ENCODE results near the gene APBB2.

The APBB2 gene

GRCh38 chr4:41236508-41236907, 22.2 kb upstream of the APBB2 start:
- Histone ChIP-seq H3K9me3 (ENCODE audit: control insufficient read depth, insufficient read depth, low read depth, low read length) (no peaks in the 10 kb centered on the region), H3K9ac (ENCODE audit: low read length) (no peak overlapping the region), H3K27ac (ENCODE audit: low read depth, low read length) (no peak overlapping the region), H3K27me3 (ENCODE audit: control insufficient read depth, insufficient read depth, low read length) (no peaks in the 10 kb centered on the region), H3K4me3 (ENCODE audit: low read depth, low read length) (no peak overlapping the region), H3K36me3 (ENCODE audit: control insufficient read depth, insufficient read depth, low read length) (no peaks in the 10 kb centered on the region), H3K4me1 (ENCODE audit: control insufficient read depth, insufficient read depth, low read length) (no peaks in the 10 kb centered on the region)

- Histone ChIP-seq H3K9me3 (ENCODE audit: control insufficient read depth, insufficient read depth, low read depth, low read length) (no peaks in the 10 kb centered on the region), H3K27ac (ENCODE audit: low read depth, low read length) (no peak overlapping the region), H3K4me3 (ENCODE audit: low read depth, low read length) (no peak overlapping the region), H3K4me1 (ENCODE audit: control insufficient read depth, insufficient read depth, low read length) (no peaks in the 10 kb centered on the region), H3K27me3 (ENCODE audit: control insufficient read depth, insufficient read depth, low read length) (no peaks in the 10 kb centered on the region), H3K36me3 (ENCODE audit: control insufficient read depth, insufficient read depth, low read length) (no peaks in the 10 kb centered on the region), H3K9ac (ENCODE audit: low read length) (no peak overlapping the region)
Measured at GRCh38 chr4:41236032-41236431, 21.7 kb upstream of the APBB2 start.

GRCh38 chr4:41232856-41233255, 18.5 kb upstream of the APBB2 start:
- H3K9ac ChIP-seq (ENCODE audit: low read length): no peak overlapping the region
- no peaks in the 10 kb centered on the region for H3K27me3 ChIP-seq (ENCODE audit: control insufficient read depth, insufficient read depth, low read length)
- H3K9me3 ChIP-seq (ENCODE audit: control insufficient read depth, insufficient read depth, low read depth, low read length): no peaks in the 10 kb centered on the region
- no peak overlapping the region for H3K4me3 ChIP-seq (ENCODE audit: low read depth, low read length)
- H3K36me3 ChIP-seq (ENCODE audit: control insufficient read depth, insufficient read depth, low read length): no peaks in the 10 kb centered on the region
- no peak overlapping the region for H3K27ac ChIP-seq (ENCODE audit: low read depth, low read length)
- no peaks in the 10 kb centered on the region for H3K4me1 ChIP-seq (ENCODE audit: control insufficient read depth, insufficient read depth, low read length)

GRCh38 chr4:41232406-41232805, 18.1 kb upstream of the APBB2 start:
- no peaks in the 10 kb centered on the region for H3K36me3 ChIP-seq (ENCODE audit: control insufficient read depth, insufficient read depth, low read length)
- H3K9me3 ChIP-seq (ENCODE audit: control insufficient read depth, insufficient read depth, low read depth, low read length): no peaks in the 10 kb centered on the region
- no peak overlapping the region for H3K4me3 ChIP-seq (ENCODE audit: low read depth, low read length)
- H3K9ac ChIP-seq (ENCODE audit: low read length): no peak overlapping the region
- no peaks in the 10 kb centered on the region for H3K4me1 ChIP-seq (ENCODE audit: control insufficient read depth, insufficient read depth, low read length)
- no peaks in the 10 kb centered on the region for H3K27me3 ChIP-seq (ENCODE audit: control insufficient read depth, insufficient read depth, low read length)
- H3K27ac ChIP-seq (ENCODE audit: low read depth, low read length): no peak overlapping the region

- no peaks in the 10 kb centered on the region for H3K9me3 ChIP-seq (ENCODE audit: control insufficient read depth, insufficient read depth, low read depth, low read length)
- H3K36me3 ChIP-seq (ENCODE audit: control insufficient read depth, insufficient read depth, low read length): no peaks in the 10 kb centered on the region
- H3K4me3 ChIP-seq (ENCODE audit: low read depth, low read length): no peak overlapping the region
- H3K4me1 ChIP-seq (ENCODE audit: control insufficient read depth, insufficient read depth, low read length): no peaks in the 10 kb centered on the region
- H3K9ac ChIP-seq (ENCODE audit: low read length): no peak overlapping the region
- H3K27ac ChIP-seq (ENCODE audit: low read depth, low read length): no peak overlapping the region
- H3K27me3 ChIP-seq (ENCODE audit: control insufficient read depth, insufficient read depth, low read length): no peaks in the 10 kb centered on the region
Measured at GRCh38 chr4:41227902-41228301, 13.6 kb upstream of the APBB2 start.

GRCh38 chr4:41221850-41222645, 7.7 kb upstream of the APBB2 start:
- H3K4me1 ChIP-seq (ENCODE audit: control insufficient read depth, insufficient read depth, low read length): peaks cover 7% of the 10 kb centered on the region
- H3K27me3 ChIP-seq (ENCODE audit: control insufficient read depth, insufficient read depth, low read length): no peaks in the 10 kb centered on the region
- no peaks in the 10 kb centered on the region for H3K9me3 ChIP-seq (ENCODE audit: control insufficient read depth, insufficient read depth, low read depth, low read length)
- H3K4me3 ChIP-seq (ENCODE audit: low read depth, low read length): no peak overlapping the region
- H3K36me3 ChIP-seq (ENCODE audit: control insufficient read depth, insufficient read depth, low read length): no peaks in the 10 kb centered on the region
- H3K9ac ChIP-seq (ENCODE audit: low read length): no peak overlapping the region
- H3K27ac ChIP-seq (ENCODE audit: low read depth, low read length): no peak overlapping the region

GRCh38 chr4:41219421-41219950, 5.1 kb upstream of the APBB2 start:
- Histone ChIP-seq H3K9me3 (ENCODE audit: control insufficient read depth, insufficient read depth, low read depth, low read length) (no peaks in the 10 kb centered on the region), H3K27ac (ENCODE audit: low read depth, low read length) (no peak overlapping the region), H3K36me3 (ENCODE audit: control insufficient read depth, insufficient read depth, low read length) (no peaks in the 10 kb centered on the region), H3K4me1 (ENCODE audit: control insufficient read depth, insufficient read depth, low read length) (peaks cover 22% of the 10 kb centered on the region), H3K4me3 (ENCODE audit: low read depth, low read length) (no peak overlapping the region), H3K9ac (ENCODE audit: low read length) (no peak overlapping the region), H3K27me3 (ENCODE audit: control insufficient read depth, insufficient read depth, low read length) (no peaks in the 10 kb centered on the region)

GRCh38 chr4:41218703-41219102, 4.4 kb upstream of the APBB2 start:
- Histone ChIP-seq H3K9me3 (ENCODE audit: control insufficient read depth, insufficient read depth, low read depth, low read length) (no peaks in the 10 kb centered on the region), H3K4me1 (ENCODE audit: control insufficient read depth, insufficient read depth, low read length) (peaks cover 22% of the 10 kb centered on the region), H3K36me3 (ENCODE audit: control insufficient read depth, insufficient read depth, low read length) (no peaks in the 10 kb centered on the region), H3K27ac (ENCODE audit: low read depth, low read length) (no peak overlapping the region), H3K4me3 (ENCODE audit: low read depth, low read length) (no peak overlapping the region), H3K9ac (ENCODE audit: low read length) (no peak overlapping the region), H3K27me3 (ENCODE audit: control insufficient read depth, insufficient read depth, low read length) (no peaks in the 10 kb centered on the region)

- Histone ChIP-seq H3K4me1 (ENCODE audit: control insufficient read depth, insufficient read depth, low read length) (peaks cover 28% of the 10 kb centered on the region), H3K9me3 (ENCODE audit: control insufficient read depth, insufficient read depth, low read depth, low read length) (no peaks in the 10 kb centered on the region), H3K36me3 (ENCODE audit: control insufficient read depth, insufficient read depth, low read length) (no peaks in the 10 kb centered on the region), H3K27me3 (ENCODE audit: control insufficient read depth, insufficient read depth, low read length) (peaks cover 12% of the 10 kb centered on the region), H3K4me3 (ENCODE audit: low read depth, low read length) (peak overlapping the region; percentile 91; the same call in 1 of the 2 replicates), H3K9ac (ENCODE audit: low read length) (no peak overlapping the region), H3K27ac (ENCODE audit: low read depth, low read length) (peak overlapping the region; percentile 99; the same call in 1 of the 2 replicates)
Measured at GRCh38 chr4:41217374-41217773, 3.0 kb upstream of the APBB2 start.

GRCh38 chr4:41217020-41217333, 2.6 kb upstream of the APBB2 start:
- no peaks in the 10 kb centered on the region for H3K36me3 ChIP-seq (ENCODE audit: control insufficient read depth, insufficient read depth, low read length)
- H3K4me3 ChIP-seq (ENCODE audit: low read depth, low read length): peak overlapping the region; percentile 91
- H3K4me1 ChIP-seq (ENCODE audit: control insufficient read depth, insufficient read depth, low read length): peaks cover 28% of the 10 kb centered on the region
- peak overlapping the region; percentile 97 for H3K9ac ChIP-seq (ENCODE audit: low read length)
- H3K27ac ChIP-seq (ENCODE audit: low read depth, low read length): peak overlapping the region; percentile 99
- H3K9me3 ChIP-seq (ENCODE audit: control insufficient read depth, insufficient read depth, low read depth, low read length): no peaks in the 10 kb centered on the region
- peaks cover 12% of the 10 kb centered on the region for H3K27me3 ChIP-seq (ENCODE audit: control insufficient read depth, insufficient read depth, low read length)

GRCh38 chr4:41216294-41217019, 2.1 kb upstream of the APBB2 start:
- Histone ChIP-seq H3K4me3 (ENCODE audit: low read depth, low read length) (peak overlapping the region; percentile 91), H3K4me1 (ENCODE audit: control insufficient read depth, insufficient read depth, low read length) (peaks cover 28% of the 10 kb centered on the region), H3K9me3 (ENCODE audit: control insufficient read depth, insufficient read depth, low read depth, low read length) (no peaks in the 10 kb centered on the region), H3K9ac (ENCODE audit: low read length) (peak overlapping the region; percentile 97), H3K27ac (ENCODE audit: low read depth, low read length) (peak overlapping the region; percentile 99), H3K36me3 (ENCODE audit: control insufficient read depth, insufficient read depth, low read length) (no peaks in the 10 kb centered on the region), H3K27me3 (ENCODE audit: control insufficient read depth, insufficient read depth, low read length) (peaks cover 12% of the 10 kb centered on the region)
